Fibroblast of the aortic adventitia (primary cell): ENCODE measurements around the gene CHTF8. TPM values are rescaled to one million over a fixed set of nuclear protein-coding genes. Genes with fewer than 3 reads are reported as not detected.

ENCODE experiments used
- DNase-seq: peaks from one replicate; pipeline ENCODE4 v3.0.0-alpha.2; 2010; ENCODE audit warnings: low read depth
- H3K4me3 ChIP-seq: 2 replicates; pipeline ENCODE4 v1.5.1; 2011; ENCODE audit warnings: low read depth, mild to moderate bottlenecking, control low read depth, low read length, moderate library complexity
- total RNA-seq: library from RNA; depleted of rRNA; stranded (reverse); fragments of >200 nt; gene quantifications from 2 replicates; pipeline ENCODE4 v1.2.3, GENCODE V29; 2012; ENCODE audit warnings: low replicate concordance
- TF ChIP-seq, protein P1 (sequence below): IDR thresholded peaks from 2 replicates; pipeline ENCODE4 v1.5.1; 2011; ENCODE audit warnings: mild to moderate bottlenecking, low read length, control low read depth, inconsistent platforms; ENCODE audit not compliant: insufficient read depth

Gene CHTF8
- total RNA-seq, 1 donor: 90.6 TPM

DNA sequence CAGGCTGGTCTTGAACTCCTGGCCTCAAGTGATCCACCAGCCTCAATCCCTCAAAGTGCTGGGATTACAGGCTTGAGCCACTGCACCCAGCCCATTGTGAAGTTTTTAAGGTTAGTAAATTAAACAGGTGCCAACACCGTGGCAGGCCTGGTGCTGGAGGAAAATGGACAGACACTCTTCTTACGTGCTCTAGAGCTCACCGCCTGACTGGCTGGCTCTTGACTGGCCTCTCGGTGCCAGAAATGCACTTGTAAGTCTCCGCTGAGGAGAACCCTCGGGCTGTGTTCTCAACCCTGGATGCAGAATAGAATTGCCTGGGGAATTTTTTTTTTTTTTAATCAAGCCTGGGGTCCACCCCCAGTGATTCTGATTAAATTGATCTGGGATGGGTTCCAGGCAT lies 37.2 kb downstream of the CHTF8 start:
- no peak for DNase-seq
- H3K4me3 ChIP-seq: no peak overlapping the region

DNA sequence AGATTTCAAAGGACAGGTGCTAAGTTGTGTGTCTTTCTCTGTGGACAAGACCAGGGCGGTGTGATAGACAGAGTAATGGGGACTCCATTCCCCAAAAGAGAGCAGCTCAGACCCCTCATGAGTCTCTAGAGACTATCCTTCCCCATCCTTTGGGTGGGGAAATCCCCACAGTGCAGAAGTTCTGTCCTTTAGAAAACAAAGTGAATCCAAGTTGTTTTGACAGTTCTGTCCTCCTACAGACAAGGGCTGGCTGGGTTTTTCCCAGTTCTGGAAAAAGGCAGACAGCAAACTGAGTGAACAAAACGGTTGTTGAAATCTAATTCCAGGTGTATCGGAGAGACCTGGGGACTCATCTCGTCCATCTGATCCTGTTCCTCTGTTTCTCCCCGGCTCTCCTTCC lies 37.9 kb downstream of the CHTF8 start:
- no peak overlapping the region for H3K4me3 ChIP-seq
- TF ChIP-seq, protein P1, sequence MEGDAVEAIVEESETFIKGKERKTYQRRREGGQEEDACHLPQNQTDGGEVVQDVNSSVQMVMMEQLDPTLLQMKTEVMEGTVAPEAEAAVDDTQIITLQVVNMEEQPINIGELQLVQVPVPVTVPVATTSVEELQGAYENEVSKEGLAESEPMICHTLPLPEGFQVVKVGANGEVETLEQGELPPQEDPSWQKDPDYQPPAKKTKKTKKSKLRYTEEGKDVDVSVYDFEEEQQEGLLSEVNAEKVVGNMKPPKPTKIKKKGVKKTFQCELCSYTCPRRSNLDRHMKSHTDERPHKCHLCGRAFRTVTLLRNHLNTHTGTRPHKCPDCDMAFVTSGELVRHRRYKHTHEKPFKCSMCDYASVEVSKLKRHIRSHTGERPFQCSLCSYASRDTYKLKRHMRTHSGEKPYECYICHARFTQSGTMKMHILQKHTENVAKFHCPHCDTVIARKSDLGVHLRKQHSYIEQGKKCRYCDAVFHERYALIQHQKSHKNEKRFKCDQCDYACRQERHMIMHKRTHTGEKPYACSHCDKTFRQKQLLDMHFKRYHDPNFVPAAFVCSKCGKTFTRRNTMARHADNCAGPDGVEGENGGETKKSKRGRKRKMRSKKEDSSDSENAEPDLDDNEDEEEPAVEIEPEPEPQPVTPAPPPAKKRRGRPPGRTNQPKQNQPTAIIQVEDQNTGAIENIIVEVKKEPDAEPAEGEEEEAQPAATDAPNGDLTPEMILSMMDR: no peak
- DNase-seq: no peak

More for the DNA sequence above, 37.2 kb downstream of the CHTF8 start:
- TF ChIP-seq, protein P1: no peak

DNA sequence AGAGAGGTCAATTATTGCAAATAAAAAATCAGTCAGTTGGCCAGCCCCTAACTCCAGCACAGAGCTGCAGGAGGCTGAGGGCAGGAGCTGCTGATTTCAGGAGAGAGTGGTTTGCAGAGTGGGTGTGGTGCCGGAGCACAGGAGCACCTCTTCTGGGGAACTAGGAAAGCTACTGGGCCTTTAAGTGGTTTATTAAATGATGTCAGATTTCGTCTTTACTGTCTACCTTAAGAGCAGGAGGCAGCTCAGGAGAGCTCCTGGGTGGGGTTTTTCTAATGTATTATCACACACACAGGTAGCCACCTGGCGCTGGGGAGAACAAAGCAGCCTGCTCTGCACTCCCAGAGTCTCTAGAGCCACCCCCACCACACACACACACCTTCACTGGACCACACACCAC lies 38.4 kb downstream of the CHTF8 start:
- H3K4me3 ChIP-seq: no peak overlapping the region
- DNase-seq: no peak
- TF ChIP-seq, protein P1: no peak

DNA sequence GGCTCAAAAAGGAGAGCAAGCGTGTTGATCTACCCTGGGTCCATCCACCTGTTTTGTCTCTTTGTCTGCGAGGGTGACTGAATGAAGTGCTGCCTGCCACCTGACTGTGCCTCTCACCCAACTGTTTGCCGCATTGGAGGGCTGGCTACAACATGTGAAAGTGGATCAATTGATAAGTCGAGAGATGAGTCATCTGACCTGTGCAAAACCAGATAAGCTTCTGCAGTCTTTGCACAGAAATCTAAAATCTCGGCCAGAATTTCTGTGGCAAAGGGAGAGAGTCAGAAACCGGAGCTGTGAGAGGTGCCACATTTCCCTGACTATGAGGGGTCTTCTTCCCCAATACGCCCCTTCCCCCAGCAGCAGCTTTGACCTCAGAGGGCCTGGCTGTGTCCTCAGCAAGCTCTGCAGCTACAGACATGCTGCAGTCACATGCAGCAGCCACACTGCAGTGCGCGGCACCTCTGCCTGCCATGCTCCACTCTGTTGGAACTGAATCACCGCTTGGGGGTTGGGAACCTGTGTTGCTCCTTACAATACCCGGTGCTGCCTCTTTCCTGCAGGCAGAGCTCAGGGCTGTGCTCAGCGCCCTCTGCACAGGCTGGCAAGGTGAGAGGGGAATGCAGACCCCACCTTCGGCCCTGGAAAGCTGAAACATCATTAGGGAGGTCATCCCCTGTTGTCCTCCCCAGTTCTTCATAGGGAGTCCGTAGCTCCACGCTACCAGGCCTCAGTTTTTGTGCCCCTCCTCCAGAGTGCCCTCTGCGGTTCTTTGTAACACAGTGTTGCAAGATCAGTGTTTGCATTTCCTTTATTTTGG lies 43.1 kb downstream of the CHTF8 start:
- DNase-seq: no peak
- H3K4me3 ChIP-seq: no peak overlapping the region
- TF ChIP-seq, protein P1: no peak

DNA sequence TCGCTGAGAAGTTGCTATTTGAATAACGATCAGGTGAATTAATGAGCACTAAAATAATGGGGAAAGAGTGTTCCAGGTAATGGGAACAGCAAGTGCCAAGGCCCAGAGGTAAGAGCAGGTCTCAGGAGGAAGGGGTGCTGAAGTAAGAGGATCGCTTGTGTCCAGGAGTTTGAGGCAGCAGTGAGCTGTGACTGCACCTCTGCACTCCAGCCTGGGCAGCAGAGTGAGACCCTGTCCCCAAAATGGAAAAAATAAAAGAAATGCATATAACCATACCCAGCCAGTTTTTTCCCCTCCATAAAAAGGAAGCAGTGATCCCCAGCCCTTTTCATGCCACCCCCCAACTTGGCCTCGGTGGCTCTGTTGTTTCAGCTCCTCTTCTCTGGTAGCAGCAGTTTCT lies 43.7 kb downstream of the CHTF8 start:
- TF ChIP-seq, protein P1: no peak
- no peak for DNase-seq
- no peak overlapping the region for H3K4me3 ChIP-seq

DNA sequence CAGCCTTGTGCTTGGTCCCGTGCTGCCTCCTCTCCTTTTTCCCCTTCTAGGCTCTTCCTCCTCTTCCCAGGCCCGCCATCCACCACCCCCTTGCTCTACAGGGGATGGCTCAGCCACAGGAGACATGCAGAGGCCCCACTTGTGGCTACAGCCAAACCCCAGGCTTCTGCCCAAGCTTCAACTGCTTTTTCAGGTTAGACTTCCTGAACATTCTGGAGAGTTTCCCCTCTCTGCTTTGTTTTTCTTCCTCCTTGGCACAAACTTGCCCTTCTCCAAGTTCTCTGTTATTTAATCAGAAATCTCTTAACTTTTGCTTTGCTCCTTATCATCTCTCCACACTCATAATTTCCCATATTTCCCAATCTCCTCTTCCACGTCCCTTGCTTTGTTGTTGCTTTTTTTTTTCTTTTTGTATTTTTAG lies 45.2 kb downstream of the CHTF8 start:
- TF ChIP-seq, protein P1: no peak
- no peak overlapping the region for H3K4me3 ChIP-seq
- DNase-seq: peak; percentile 61
